ENCODE results near the gene HSPA4.
"Not testable (repeated sequence)": the region's sequence is repeated elsewhere in the genome, so short reads cannot be mapped to it uniquely, and the experiment has no call there.

HSPA4 gene

GRCh38 chr5:133050521-133050920, 1.3 kb upstream of the HSPA4 start:
- no peak for DNase-seq (ENCODE audit: low read depth)

- no peak for DNase-seq (ENCODE audit: low read depth)
These were observed 712 bp upstream of the HSPA4 start for GRCh38 chr5:133051061-133051541.

- DNase-seq (ENCODE audit: low read depth) = peak; percentile 25
These were observed 733 bp downstream of the HSPA4 start for GRCh38 chr5:133052317-133053175.

GRCh38 chr5:133053448-133053847, 1.6 kb downstream of the HSPA4 start:
- no peak for DNase-seq (ENCODE audit: low read depth)

- no peak for DNase-seq (ENCODE audit: low read depth)
These were observed 3.1 kb downstream of the HSPA4 start for GRCh38 chr5:133054697-133055471.

- DNase-seq (ENCODE audit: low read depth) = no peak
These were observed 5.1 kb downstream of the HSPA4 start for GRCh38 chr5:133056891-133057290.

GRCh38 chr5:133059621-133060020, 7.8 kb downstream of the HSPA4 start:
- DNase-seq (ENCODE audit: low read depth) = no peak

GRCh38 chr5:133062276-133062675, 10.5 kb downstream of the HSPA4 start:
- no peak for DNase-seq (ENCODE audit: low read depth)

- DNase-seq (ENCODE audit: low read depth) = no peak
These were observed 12.2 kb downstream of the HSPA4 start for GRCh38 chr5:133063965-133064364.

- no peak for DNase-seq (ENCODE audit: low read depth)
These were observed 13.7 kb downstream of the HSPA4 start for GRCh38 chr5:133065471-133065870.

GRCh38 chr5:133066045-133066444, 14.2 kb downstream of the HSPA4 start:
- no peak for DNase-seq (ENCODE audit: low read depth)

GRCh38 chr5:133072021-133072420, 20.2 kb downstream of the HSPA4 start:
- no peak for DNase-seq (ENCODE audit: low read depth)

- no peak for DNase-seq (ENCODE audit: low read depth)
These were observed 24.0 kb downstream of the HSPA4 start for GRCh38 chr5:133075572-133076536.

GRCh38 chr5:133079048-133079447, 27.2 kb downstream of the HSPA4 start:
- no peak for DNase-seq (ENCODE audit: low read depth)

- no peak for DNase-seq (ENCODE audit: low read depth)
These were observed 29.2 kb downstream of the HSPA4 start for GRCh38 chr5:133081036-133081435.

- DNase-seq (ENCODE audit: low read depth) = no peak
These were observed 29.9 kb downstream of the HSPA4 start for GRCh38 chr5:133081703-133082102.

GRCh38 chr5:133082128-133082527, 30.3 kb downstream of the HSPA4 start:
- no peak for DNase-seq (ENCODE audit: low read depth)

GRCh38 chr5:133083901-133084300, 32.1 kb downstream of the HSPA4 start:
- no peak for DNase-seq (ENCODE audit: low read depth)

GRCh38 chr5:133085171-133085570, 33.4 kb downstream of the HSPA4 start:
- not testable (repeated sequence) for DNase-seq (ENCODE audit: low read depth)

GRCh38 chr5:133086366-133086875, 34.6 kb downstream of the HSPA4 start:
- no peak for DNase-seq (ENCODE audit: low read depth)

- DNase-seq (ENCODE audit: low read depth) = no peak
These were observed 36.3 kb downstream of the HSPA4 start for GRCh38 chr5:133088064-133088463.

- DNase-seq (ENCODE audit: low read depth) = no peak
These were observed 39.2 kb downstream of the HSPA4 start for GRCh38 chr5:133091034-133091433.
